ENCODE measurements around the gene GABBR2. TPM values are rescaled to one million over a fixed set of nuclear protein-coding genes. Genes with fewer than 3 reads are reported as not detected.

Gene GABBR2
- total RNA-seq, 2 experiments from 2014 or later, result not detected

DNA sequence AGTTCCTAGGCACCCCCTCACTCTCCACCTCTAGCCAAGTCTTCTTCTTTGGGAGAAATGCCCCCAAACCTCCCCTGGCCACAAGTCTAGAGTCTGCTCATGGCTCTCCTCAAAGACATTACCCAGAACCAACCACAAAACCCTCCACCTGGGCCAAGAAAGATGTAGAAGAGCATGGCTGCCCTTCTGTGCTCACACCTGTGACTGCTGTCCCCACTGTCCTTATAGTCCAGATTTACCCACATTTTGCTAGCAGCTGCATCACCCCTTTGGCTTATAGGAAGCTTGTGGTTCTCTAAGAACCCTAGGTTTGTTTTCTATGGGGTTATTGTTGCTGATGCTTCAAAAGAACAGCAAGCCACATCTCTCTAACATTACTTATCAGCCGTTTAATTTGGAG lies 6.1 kb upstream of the GABBR2 start:
- H3K4me3 ChIP-seq (ENCODE audit: low read depth, low read length, poor library complexity, severe bottlenecking), result no peak overlapping the region
- ChIA-PET POLR2A (no interaction called here), CTCF (ENCODE audit: unreplicated experiment) (no interaction called here)
- BruUV-seq (replicated peaks), result no TSS peak
- no peaks in the 10 kb centered on the region for H3K79me2 ChIP-seq (ENCODE audit: insufficient read depth, low read depth, low read length)
- TF ChIP-seq, protein P1, sequence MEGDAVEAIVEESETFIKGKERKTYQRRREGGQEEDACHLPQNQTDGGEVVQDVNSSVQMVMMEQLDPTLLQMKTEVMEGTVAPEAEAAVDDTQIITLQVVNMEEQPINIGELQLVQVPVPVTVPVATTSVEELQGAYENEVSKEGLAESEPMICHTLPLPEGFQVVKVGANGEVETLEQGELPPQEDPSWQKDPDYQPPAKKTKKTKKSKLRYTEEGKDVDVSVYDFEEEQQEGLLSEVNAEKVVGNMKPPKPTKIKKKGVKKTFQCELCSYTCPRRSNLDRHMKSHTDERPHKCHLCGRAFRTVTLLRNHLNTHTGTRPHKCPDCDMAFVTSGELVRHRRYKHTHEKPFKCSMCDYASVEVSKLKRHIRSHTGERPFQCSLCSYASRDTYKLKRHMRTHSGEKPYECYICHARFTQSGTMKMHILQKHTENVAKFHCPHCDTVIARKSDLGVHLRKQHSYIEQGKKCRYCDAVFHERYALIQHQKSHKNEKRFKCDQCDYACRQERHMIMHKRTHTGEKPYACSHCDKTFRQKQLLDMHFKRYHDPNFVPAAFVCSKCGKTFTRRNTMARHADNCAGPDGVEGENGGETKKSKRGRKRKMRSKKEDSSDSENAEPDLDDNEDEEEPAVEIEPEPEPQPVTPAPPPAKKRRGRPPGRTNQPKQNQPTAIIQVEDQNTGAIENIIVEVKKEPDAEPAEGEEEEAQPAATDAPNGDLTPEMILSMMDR (conservative IDR thresholded peaks at IDR 0.05; ENCODE audit: low read length), result no peak
- TF ChIP-seq EZH2phosphoT487 (IDR thresholded peaks at IDR 0.05; ENCODE audit: borderline replicate concordance, low read depth, low read length), result no peak
- no peaks in the 10 kb centered on the region for H3K9me2 ChIP-seq (ENCODE audit: insufficient read depth, low read length)
- no peaks in the 10 kb centered on the region for H3K4me1 ChIP-seq (ENCODE audit: insufficient read depth, low read length, poor library complexity, severe bottlenecking)
- no peak overlapping the region for H3K27ac ChIP-seq (ENCODE audit: low read depth, low read length, poor library complexity, severe bottlenecking)
- H3K9me3 ChIP-seq (ENCODE audit: low read length), result no peaks in the 10 kb centered on the region
- no peak overlapping the region for H2AFZ ChIP-seq (ENCODE audit: low read length)
- intact Hi-C loops (cut with micrococcal nuclease; ENCODE audit: unreplicated experiment), result loop anchor here (10.0 kb wide), 1 partner anchor 400 kb away; no protein-coding TSS in a partner anchor
- no peak for DNase-seq (ENCODE audit: low spot score)
- no peak overlapping the region for H3K4me2 ChIP-seq (ENCODE audit: low read length)
- H4K20me1 ChIP-seq (ENCODE audit: insufficient read depth, low read length), result no peaks in the 10 kb centered on the region
- no peaks in the 10 kb centered on the region for H3K36me3 ChIP-seq (ENCODE audit: insufficient read depth, low read length)

GRCh38 chr9:98712987-98713386 lies 4.3 kb upstream of the GABBR2 start:
- no TSS peak for BruUV-seq (replicated peaks)
- H3K36me3 ChIP-seq (ENCODE audit: insufficient read depth, low read length), result no peaks in the 10 kb centered on the region
- CTCF ChIA-PET (ENCODE audit: unreplicated experiment), result no interaction called here
- no peak overlapping the region for H3K27ac ChIP-seq (ENCODE audit: low read depth, low read length, poor library complexity, severe bottlenecking)
- no peaks in the 10 kb centered on the region for H3K4me1 ChIP-seq (ENCODE audit: insufficient read depth, low read length, poor library complexity, severe bottlenecking)
- POLR2A ChIA-PET, result no interaction called here
- no peaks in the 10 kb centered on the region for H4K20me1 ChIP-seq (ENCODE audit: insufficient read depth, low read length)
- intact Hi-C loops (cut with micrococcal nuclease; ENCODE audit: unreplicated experiment), result loop anchor here (10.0 kb wide), 1 partner anchor 398 kb away; no protein-coding TSS in a partner anchor
- H3K4me3 ChIP-seq (ENCODE audit: low read depth, low read length, poor library complexity, severe bottlenecking), result no peak overlapping the region
- H3K9me2 ChIP-seq (ENCODE audit: insufficient read depth, low read length), result no peaks in the 10 kb centered on the region
- H3K4me2 ChIP-seq (ENCODE audit: low read length), result no peak overlapping the region
- no peak for DNase-seq (ENCODE audit: low spot score)
- no peak for TF ChIP-seq EZH2phosphoT487 (IDR thresholded peaks at IDR 0.05; ENCODE audit: borderline replicate concordance, low read depth, low read length)
- TF ChIP-seq, protein P1 (conservative IDR thresholded peaks at IDR 0.05; ENCODE audit: low read length), result no peak
- no peaks in the 10 kb centered on the region for H3K79me2 ChIP-seq (ENCODE audit: insufficient read depth, low read depth, low read length)
- no peaks in the 10 kb centered on the region for H3K9me3 ChIP-seq (ENCODE audit: low read length)
- no peak overlapping the region for H2AFZ ChIP-seq (ENCODE audit: low read length)

DNA sequence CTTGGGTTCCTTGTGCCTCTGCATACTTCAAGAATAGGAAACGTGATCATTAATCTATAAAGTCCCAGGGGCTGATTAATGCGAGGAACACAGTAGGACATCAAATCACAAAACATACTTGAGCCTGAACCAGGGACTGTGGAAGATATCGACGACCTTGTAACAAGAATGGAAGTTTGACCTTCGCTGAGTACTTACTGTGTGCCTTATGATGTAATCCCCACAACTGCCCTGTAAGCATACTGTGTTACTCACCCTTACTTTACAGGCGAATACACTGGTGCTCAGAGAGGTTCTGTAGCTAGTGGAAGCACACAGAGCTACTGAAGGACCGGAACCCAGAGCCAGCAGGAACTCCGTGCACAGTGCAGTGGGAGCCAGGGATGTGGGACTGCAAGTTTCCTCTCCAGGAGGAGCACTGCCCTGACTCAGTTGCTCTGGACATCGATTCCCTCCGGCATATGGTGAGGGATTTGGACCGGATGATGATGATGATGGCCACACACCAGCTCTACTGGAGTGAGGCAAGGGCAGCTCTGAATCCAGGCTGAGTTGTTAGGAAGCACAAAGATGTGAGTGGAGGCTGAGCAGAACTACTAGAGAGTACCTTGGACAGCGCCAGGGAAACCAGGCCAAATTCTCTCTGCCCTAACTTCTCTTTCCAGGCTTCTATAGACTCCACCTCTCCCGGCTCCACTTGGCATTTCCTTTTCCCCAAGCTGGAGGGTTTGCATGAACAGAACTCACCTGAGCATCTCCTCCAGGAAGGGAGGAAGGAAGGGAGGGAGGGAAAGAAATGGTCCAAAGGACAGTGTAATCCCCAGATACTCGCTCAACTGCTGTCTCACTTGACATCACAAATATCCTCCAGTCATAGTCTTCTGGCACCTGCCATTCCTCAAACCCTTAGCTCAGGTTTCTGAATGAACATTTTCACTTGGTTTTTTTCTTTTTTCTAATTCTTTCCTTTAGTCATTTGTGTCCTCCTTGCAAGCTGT lies 1.5 kb upstream of the GABBR2 start:
- Histone ChIP-seq H3K4me3 (ENCODE audit: low read depth, low read length, poor library complexity, severe bottlenecking) (no peak overlapping the region), H3K27ac (ENCODE audit: low read depth, low read length, poor library complexity, severe bottlenecking) (no peak overlapping the region), H4K20me1 (ENCODE audit: insufficient read depth, low read length) (no peaks in the 10 kb centered on the region), H3K9me2 (ENCODE audit: insufficient read depth, low read length) (no peaks in the 10 kb centered on the region), H3K36me3 (ENCODE audit: insufficient read depth, low read length) (no peaks in the 10 kb centered on the region), H3K4me1 (ENCODE audit: insufficient read depth, low read length, poor library complexity, severe bottlenecking) (no peaks in the 10 kb centered on the region), H3K9me3 (ENCODE audit: low read length) (no peaks in the 10 kb centered on the region), H3K79me2 (ENCODE audit: insufficient read depth, low read depth, low read length) (no peaks in the 10 kb centered on the region), H3K4me2 (ENCODE audit: low read length) (no peak overlapping the region), H2AFZ (ENCODE audit: low read length) (no peak overlapping the region)
- no peak for DNase-seq (ENCODE audit: low spot score)
- ChIA-PET CTCF (ENCODE audit: unreplicated experiment) (no interaction called here), POLR2A (interaction anchor here (0.6 kb wide), 1 partner anchor 101 kb away, joined by 4 read pairs; no protein-coding TSS in a partner anchor)
- intact Hi-C loops (cut with micrococcal nuclease; ENCODE audit: unreplicated experiment), result loop anchor here (10.0 kb wide), 1 partner anchor 395 kb away; no protein-coding TSS in a partner anchor
- no peak for TF ChIP-seq EZH2phosphoT487 (IDR thresholded peaks at IDR 0.05; ENCODE audit: borderline replicate concordance, low read depth, low read length)
- TF ChIP-seq, protein P1 (conservative IDR thresholded peaks at IDR 0.05; ENCODE audit: low read length), result no peak
- no TSS peak for BruUV-seq (replicated peaks)
